Fibroblast of upper back skin (primary cell): ENCODE data around the gene INPP4B.

Experiments used
- DNase-seq: peaks from one replicate; pipeline ENCODE4 v3.0.0-alpha.2; 2013

Gene INPP4B

DNA sequence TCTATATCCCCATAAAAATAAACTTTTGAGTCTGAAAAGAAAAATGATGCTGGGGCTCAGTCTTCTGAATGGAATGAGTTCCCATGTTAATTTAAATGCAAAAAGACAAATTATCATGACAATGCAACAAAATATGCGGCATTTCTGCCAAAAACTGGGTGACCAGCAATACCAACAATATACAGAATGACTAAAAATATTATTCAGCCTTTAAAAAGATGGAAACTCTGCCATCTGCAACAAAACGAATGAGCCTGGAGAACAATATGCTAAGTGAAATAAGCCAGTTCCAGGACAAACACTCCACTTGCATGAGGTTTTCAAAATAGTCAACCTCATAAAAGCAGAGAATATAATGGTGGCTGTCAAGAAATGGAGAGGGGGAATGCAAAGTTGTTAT lies 651.2 kb downstream of the INPP4B start:
- no peak for DNase-seq

DNA sequence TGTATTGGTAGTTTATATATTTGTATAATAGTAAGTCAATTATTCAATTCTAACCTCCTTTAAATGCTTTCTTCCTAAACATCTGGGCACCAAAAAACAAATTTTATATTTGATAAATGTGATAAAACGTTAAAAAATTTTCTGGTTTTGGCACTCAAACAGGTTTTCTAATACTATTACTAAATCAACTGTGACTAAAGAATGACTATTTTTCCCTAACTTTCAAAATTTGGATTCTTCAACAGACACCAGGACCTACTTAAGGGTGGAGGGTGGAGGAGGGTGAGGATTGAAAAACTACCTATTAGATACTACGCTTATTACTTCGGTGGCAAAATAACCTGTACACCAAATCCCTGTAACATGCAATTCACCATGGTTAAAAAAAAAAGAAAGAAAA lies 654.2 kb downstream of the INPP4B start:
- DNase-seq, result no peak

DNA sequence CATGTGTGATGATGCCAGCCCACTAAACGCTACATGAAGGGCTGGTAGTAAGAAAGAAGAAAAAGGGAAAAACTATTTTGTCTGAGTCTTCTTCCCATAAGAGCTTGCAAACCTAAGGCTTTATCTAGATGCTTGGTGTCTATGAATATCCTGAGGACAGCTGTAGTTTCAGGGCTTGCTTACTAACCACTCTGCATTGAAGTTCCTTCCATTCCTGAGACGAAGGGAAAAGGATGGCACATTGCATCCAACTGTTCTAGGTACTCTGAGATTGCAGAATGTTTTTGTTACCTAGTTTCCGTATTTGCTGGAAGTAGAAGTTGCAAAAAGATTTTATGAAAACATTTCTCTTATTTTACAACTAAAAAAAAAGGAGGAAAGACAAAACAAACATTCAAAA lies 665.1 kb downstream of the INPP4B start:
- DNase-seq, result no peak

DNA sequence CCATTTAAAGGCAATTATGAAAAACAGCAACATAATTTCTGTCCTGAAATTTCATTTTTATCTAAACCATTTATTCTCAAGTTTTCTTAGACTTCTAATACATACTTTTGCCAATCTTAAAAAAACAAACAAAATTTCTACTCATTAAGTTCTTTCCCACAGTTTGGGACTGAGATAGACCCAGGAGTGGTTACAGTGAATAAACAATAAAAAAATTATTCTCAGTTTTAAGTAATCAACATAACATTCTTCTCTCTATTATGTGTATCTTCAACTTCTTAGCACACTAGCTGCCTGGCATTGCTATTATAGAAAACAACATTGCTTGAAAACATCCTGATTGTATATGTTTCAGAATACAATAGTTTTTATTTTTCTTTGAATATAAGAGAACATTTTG lies 676.9 kb downstream of the INPP4B start:
- DNase-seq, result no peak

DNA sequence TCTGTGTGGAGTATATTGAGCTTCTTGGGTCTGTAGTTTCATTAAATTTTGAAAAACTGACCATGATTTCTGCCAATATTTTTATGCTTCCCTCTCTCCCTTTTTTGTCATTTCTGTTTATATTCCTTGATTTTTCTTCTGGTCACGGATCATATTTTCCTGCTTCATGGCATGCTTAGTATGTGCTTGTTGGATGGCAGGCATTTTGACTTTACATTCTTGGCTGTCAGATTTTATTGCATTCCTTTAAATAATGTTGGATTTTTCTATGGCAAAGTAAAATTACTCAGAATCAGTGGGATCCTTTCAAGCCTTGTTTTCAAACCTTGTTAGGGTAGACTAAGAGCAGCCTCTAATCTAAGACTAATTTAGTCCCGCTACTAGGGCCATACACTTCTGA lies 677.9 kb downstream of the INPP4B start:
- peak; percentile 22 for DNase-seq

DNA sequence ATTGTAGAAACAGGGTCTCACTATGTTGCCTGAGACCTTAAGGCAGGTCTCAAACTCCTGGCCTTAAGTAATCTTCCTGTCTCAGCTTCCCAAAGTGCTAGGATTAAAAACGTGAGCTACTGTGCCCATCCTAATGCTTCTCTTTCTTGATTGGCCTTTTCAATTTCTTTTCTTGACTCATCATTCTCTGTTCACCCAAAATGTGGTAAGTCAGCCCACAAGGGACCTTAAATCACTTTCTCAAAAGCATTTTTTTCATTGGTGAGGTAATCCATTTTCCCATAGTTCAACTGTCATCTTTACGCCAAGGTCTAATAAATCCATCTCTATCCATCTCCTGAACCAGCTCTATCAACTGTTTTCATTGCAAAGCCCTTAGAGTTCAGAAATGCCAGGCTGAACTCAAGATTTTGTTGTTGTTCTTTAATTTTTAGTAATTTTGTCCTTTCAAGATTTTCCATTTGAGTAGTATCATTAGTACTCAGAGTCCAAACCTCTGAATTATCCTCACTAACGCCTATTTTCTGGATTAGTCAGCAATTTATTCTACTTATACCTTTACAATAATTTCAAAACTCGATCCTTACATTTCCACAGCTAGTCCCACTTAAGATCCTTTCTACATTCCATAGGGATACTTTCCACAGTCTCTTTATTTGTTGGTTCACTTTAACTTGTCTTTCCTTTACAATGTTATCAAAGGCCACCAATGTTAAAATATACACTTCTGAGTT lies 681.2 kb downstream of the INPP4B start:
- peak; percentile 3 for DNase-seq

DNA sequence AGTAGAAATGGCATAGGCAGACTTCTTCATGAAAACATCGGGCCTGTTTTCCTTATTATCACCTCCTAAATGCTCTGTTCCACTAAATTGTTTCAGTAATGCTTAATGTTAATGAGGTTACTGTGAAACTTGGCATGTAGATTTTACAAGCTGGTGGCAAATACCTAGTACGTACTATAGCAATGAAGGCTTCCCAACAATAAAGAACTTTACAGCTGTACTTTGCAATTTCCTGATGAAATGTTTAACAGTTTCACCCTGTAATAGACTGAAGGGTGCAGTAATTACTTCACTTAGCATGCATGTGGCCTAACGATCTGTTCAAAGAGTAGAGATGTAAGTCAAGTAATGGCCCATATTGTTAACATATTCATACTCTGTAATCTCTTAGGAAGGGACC lies 685.0 kb downstream of the INPP4B start:
- DNase-seq, result no peak

DNA sequence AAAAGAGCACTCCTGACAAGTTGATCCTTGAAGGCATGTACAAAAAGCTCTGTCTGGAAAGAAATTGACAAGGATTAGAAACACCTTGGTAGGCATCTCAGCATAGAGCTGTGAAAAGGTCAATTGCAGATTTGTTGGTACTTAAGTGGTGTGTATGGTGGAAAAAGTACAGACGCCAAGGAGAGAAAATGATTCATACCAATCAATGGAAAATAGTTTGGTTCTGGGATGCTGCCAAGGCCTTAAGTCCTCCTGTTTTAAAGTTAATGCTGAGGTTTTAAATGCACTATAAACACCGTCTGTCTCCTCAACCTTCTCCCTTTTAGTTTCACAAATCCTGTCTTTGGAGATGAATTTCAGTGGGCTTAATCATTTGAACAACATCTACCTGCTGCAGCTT lies 685.6 kb downstream of the INPP4B start:
- DNase-seq, result peak; percentile 52

DNA sequence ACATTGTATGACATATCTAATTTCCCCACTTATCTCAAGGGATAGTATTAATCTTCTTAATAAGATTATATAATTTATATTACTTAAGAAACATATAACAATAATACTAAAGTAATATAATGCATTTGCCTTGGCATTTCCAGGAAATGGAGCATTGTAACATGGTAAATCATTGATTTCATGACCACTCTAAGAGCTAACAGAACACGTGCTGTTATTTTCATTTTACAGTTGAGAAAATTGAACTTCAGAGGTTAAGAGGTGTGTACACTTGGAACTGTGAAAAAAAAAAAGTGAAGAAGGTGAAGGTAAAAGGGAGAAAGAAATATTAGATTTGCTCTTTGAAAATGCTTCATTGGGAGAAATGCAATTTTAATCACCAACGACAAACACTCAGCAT lies 687.1 kb downstream of the INPP4B start:
- no peak for DNase-seq

DNA sequence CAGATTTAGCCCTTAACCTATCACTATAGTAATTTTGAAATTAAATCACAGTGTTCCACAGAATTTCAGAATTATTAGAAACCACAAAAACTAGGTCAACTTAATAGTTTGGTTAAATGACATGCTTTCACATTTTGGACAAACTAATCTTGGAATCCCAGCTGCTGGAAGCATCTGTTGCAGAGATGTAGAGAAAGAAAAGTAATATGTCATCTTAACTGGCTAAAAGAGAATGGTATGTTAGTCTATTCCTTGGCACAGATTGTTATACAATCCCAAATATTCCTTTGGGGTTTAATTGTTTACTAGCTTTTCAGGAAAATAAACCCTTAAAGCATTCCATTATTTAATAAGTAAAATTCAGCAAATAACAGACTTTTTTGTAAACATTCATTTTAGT lies 689.8 kb downstream of the INPP4B start:
- DNase-seq, result peak; percentile 25

DNA sequence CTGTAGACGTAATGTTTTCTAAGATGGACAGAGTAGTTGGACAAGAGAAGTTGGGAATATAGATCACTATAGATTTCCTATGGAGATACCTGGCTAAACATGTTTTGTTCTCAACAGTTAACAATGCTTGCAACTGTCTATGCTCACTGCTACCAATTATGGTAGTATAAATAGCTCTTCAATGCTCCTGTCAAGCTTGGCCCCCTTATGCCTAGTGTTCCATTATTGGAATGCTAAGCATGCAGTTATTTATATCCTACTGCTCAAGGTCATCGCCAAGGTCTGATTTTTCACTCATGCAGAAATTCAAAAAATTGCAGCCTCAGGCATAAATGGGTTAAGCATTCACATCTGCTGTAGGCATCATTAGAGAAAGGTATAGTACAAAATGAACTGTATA lies 690.8 kb downstream of the INPP4B start:
- DNase-seq, result peak; percentile 48

DNA sequence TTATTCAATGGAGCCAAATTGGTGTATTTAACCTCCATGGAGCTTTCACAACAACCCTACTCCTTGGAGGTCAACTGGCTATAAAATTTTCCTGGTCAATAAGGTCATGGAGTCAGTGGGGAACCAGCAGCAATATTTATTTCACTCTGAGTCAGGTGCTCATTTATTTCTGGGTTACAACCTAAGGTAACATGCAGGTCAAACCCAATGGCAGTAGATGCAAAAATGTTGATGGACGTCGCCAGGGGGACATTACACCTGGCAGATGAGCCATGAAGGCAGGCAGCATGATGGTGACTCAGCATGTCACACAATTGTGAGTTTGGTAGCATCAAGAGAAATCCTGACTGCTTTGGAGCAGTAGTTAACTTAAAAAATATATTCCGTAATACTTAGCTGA lies 695.6 kb downstream of the INPP4B start:
- no peak for DNase-seq

DNA sequence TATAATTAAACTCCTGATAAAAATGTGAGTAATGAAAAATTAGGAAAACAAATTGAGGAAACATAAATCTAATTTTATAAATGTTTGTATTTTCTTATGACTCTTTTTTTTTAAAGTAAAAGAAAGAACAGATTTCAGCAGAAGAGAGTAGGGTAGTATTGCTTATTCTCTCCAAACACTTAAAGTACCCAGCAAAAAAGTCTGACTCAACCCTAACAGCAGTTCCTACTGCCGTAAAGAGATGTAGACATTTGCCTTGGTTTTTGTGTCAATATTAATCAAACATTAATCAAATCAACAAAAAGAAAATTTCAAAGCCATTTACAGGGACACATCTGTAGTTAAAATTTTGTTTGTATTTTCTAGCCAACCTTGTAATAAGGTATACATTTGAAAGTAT lies 701.3 kb downstream of the INPP4B start:
- no peak for DNase-seq

DNA sequence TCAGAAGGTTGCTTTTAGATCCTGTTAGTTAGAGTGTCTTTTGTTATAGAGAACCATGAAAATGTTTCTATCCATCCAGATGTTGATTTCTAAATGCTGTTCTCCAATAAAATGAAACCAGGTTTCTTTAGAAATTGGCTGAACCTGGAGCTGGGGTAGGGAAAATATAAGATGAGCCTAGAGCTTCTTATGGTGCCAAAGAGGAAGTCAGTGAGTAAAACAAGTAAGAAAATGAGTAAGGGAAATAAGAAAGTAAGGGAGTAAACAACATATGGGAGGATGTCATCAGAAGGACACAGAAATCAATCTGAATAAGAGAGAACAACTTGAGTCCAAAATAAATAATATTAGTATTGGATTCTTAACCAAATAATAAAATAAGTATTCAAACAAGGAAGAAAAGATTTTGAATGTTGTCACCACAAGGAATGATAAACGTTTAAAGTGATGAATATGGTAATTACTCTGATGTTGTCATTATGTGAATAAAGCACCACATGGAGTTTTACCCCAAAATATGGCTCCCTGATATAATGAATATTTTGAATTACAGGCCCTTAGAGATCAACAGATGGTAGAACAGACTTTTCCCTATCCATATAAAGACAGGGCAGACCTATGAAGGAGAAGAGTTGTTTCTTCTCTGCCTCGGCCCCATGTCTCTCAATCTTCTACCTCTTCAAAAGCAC lies 703.6 kb downstream of the INPP4B start:
- DNase-seq, result no peak

DNA sequence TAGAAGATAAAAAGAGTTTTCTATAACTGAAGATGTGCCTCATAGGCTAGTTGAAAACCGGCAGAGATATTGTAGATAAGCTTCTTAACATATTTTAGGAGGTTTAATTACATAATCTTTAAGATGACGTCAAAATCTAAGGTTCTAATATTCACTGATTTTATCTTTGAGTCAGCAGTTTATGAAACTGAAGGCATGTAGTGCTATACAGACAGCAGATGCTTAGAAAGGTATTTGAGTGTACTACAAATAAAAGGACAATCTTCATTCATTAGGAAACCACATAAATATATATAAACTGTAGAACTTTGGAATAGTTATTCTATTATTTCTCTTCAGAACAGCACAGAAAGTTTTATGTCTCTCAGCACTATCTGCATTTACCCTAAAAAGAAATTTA lies 704.9 kb downstream of the INPP4B start:
- DNase-seq, result no peak

DNA sequence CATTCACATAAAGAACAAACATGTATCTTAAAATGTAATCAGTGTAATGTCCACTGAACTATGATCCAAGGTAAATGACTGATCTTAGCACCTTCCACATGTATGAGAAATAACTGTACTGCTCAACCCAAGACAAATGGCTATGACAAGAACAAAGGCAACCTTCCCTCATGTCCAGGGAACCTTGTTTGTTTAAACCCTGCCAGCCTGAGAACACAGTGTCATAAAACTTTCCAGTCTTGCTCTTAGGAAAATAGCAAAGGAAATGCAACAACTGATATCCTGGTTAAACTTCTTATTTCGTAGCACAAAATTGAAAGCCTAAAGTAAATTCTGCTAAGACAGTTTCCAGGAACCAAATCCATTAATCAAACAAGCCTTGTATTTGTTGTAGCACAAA lies 715.4 kb downstream of the INPP4B start:
- no peak for DNase-seq

DNA sequence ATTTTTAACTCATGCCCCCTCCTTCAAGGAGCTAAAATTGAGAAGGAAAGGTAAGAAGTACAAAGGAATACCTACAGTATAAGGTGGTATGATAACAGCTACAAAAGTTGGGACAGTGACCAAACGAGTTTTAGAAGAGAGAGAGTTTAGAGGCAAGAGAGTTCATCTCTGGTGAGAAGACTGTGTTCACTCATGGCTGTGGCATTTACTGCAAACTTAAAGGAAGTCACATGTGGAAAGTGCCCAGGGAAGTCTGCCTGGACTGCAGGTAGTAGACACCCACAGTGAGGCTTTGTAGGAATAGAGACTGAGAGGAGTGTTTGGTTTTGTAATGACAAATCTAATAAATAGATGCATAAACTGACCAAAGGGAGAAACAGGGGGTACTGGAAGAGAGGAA lies 716.2 kb downstream of the INPP4B start:
- no peak for DNase-seq

DNA sequence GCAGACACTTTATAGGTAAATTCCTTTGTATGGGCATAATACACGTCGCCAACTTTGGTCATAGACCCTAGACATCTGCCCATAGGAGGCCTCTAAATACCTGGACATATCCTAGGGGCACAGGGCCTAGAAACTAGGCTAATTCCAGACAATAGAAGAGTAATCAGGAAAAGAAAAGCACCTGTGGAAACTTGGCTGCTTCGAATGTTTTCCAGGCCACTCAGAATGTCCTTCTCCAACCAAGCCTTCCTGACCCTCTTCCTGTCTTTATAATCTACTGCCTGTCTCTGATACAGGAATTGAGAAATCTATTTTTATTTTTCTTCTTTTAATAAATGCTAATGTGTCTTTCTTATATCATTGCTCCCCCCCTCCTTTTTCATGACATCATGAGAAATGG lies 716.6 kb downstream of the INPP4B start:
- no peak for DNase-seq

DNA sequence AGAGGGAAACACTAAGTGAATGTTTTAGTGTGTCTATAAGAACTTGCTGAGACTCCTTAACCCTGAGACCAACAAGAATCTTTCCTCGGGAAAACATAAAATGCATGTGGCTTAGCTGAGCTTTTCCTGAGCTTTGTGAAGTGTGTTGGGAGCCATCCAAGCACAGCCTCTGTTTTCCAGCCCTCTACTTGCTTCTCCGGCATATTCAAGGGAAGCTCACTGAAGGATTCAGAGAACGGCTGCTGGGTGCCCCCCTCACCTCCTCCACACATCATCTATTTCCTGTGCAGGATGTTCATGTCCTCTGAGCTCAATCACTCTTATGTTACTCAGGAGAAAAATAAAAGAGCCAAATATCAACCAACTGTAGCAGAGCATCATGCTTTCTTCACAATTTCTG lies 717.6 kb downstream of the INPP4B start:
- peak; percentile 59 for DNase-seq

DNA sequence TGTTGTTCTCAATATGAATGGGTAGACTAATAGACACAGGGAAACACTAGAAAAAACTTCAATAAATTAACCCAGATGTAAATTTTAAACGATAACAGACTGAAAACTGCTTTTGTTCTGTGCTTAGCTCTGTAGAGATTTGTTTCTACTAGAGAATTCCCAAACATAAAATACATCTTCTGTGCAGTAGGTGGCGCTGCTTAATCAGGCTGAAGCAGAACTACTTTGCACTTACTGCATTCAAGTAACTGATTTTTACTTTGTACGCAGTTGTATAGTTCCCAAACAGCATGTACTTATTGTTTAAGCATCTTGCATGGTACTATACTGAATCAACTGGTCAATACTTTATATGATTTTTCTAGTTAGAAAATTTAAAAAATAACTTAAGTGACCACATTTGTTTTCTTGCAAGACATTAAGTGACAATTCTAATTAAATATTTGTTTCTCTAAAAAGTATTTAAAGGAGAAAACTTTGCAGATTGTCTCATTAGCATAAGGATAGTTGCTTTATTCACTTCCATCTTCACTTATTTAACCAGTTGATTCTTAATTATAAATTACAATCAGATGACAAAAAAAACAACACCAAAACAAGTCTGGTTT lies 719.1 kb downstream of the INPP4B start:
- peak; percentile 71 for DNase-seq

DNA sequence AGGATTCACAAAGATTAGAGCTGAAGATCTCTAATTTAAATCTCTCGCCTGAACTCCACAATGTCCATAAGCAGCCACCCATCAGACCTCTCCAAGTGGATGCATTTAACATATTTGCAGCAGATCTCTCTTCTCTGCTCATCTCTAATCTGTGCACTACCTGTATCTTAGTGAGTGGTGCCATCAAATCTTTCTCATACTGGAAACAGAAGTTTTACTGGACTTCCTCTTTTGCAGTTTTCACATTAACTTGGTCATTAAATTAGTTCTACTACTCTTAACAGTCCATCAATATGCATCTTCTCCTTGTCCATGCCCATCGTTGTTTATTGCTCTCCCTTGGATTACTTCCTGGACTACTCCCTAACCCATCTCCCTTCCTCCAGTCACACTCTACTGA lies 721.2 kb downstream of the INPP4B start:
- DNase-seq, result no peak

DNA sequence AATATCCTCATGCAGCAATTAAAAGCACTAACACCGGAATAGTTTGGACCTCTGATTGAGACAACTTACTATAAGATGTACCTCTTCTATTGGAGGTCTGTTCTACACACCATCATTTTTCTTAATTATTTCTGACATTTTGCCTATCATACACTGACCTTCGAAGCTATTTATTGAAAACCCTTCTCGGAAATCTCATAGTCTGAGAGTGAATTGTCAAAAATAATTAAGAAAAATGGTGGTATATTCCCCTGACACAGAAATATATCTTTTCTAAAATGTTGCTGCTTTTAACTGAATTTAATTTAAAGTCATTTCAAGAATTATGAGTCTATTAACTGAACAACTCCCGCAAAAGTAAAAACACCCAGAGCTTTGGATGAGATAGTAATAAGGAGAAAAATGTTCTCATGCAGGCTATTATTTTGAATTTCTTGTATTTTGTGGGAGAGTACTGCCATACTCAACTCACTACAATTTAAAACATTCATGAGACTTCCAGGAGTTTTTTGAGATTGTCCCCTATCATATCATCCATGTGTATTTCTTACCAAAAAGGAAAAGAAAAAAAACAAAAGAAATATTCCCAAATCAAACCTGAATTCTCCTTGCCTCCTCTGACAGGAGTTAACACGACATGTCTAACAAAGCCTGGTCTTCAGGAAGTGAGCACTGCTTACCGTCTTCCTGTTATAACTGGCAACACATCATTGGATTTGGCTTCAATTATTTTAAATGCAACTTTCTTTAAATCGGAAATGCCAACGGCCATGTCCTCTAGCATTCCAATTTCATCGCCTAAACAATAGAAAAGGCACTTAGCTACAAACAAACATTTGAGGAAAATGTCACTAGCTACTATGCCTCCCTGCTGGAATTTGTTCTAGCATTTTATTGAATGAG lies 724.4 kb downstream of the INPP4B start:
- no peak for DNase-seq

DNA sequence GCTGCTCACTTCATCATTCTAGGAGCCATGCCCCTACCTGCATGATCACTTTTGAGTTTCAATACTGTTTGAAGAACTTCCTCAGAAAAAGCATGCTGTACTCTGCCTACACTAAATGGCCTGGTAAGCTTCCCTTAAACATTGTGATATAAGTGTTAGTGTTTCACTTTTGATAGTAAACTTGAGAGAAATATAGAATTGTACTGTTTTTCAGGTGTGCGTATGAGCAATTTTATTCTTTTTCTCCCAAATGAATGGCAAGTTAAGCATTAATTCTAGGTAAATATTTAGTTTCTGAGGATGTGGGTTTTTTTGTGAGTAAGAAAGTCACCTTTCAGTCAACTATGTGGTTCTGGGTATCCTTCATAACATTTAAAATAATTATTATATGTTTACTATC lies 725.2 kb downstream of the INPP4B start:
- no peak for DNase-seq
